HEK293T (cell line): Measurements from ENCODE around the gene P2RY12.

ENCODE experiments used
- BHLHE40 ChIP-seq: fragments of 450-650 bp; IDR thresholded peaks from 2 replicates; pipeline ENCODE4 v1.6.1; 2016; ENCODE audit warnings: mild to moderate bottlenecking, moderate library complexity, borderline replicate concordance
- FOXK2 ChIP-seq: fragments of 450-650 bp; IDR thresholded peaks from 2 replicates; pipeline ENCODE4 v1.6.1; 2016; ENCODE audit warnings: mild to moderate bottlenecking
- NFRKB ChIP-seq: fragments of 450-650 bp; IDR thresholded peaks from 2 replicates; pipeline ENCODE4 v1.6.1; 2016; ENCODE audit warnings: mild to moderate bottlenecking, moderate library complexity

- no peak for TF ChIP-seq NFRKB
- no peak for TF ChIP-seq FOXK2
- TF ChIP-seq BHLHE40: no peak
Observed at GRCh38 chr3:151312972-151313371, 71.6 kb downstream of the P2RY12 start.
